Measurements from ENCODE around the gene PPP1R18.

DNA sequence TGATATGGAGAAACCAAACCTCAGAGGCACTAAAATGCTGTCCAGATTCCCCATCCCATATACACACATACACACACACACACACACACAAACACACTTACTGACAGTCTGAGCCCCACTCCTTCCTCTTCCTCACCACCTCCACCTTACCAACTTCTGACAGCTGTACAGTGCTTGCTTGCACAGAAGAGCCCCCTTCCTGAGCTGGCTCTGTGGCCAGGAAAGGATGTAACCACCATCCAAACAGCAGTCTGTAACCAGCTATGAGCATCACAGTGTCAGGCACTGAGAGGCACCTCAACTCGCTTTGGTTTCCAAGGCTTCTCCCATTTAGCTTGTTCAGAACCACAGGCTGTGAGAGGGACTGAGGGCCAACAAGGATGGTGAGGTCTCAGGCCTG is 45.4 kb downstream of the PPP1R18 start:
- TF ChIP-seq, protein P1, sequence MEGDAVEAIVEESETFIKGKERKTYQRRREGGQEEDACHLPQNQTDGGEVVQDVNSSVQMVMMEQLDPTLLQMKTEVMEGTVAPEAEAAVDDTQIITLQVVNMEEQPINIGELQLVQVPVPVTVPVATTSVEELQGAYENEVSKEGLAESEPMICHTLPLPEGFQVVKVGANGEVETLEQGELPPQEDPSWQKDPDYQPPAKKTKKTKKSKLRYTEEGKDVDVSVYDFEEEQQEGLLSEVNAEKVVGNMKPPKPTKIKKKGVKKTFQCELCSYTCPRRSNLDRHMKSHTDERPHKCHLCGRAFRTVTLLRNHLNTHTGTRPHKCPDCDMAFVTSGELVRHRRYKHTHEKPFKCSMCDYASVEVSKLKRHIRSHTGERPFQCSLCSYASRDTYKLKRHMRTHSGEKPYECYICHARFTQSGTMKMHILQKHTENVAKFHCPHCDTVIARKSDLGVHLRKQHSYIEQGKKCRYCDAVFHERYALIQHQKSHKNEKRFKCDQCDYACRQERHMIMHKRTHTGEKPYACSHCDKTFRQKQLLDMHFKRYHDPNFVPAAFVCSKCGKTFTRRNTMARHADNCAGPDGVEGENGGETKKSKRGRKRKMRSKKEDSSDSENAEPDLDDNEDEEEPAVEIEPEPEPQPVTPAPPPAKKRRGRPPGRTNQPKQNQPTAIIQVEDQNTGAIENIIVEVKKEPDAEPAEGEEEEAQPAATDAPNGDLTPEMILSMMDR (IDR thresholded peaks at IDR 0.05) = no peak
- TF ChIP-seq POLR2A (IDR thresholded peaks at IDR 0.05) = no peak

Data from body of pancreas (tissue), 4 donors.